Caco-2 (cell line): ENCODE measurements around the gene SSR3. TPM values are rescaled to one million over a fixed set of nuclear protein-coding genes. Genes with fewer than 3 reads are reported as not detected.

Experiments
- BruUV-seq: library from RNA; stranded (reverse); fragments of 400-500 nt; replicated peaks from 2 replicates; lab custom pipeline; 2021; lab: Mats Ljungman, UMichigan
- CTCF ChIA-PET: fragments of 300-600 bp; sonication (Branson Sonifier 250); formaldehyde crosslinking; loops from one replicate; lab custom pipeline; 2022; ENCODE audit warnings: antibody characterized with exemption; lab: Charles Lee
- POLR2A ChIA-PET: fragments of 300-600 bp; sonication (Branson Sonifier 250); formaldehyde crosslinking; loops from one replicate; lab custom pipeline; 2022; ENCODE audit warnings: antibody characterized with exemption; lab: Charles Lee
- DNase-seq, 2 experiments: peaks; one replicate each; pipeline versions ENCODE4 v3.0.0 to v3.0.0-alpha.2; 2020 to 2022
- H3K27me3 ChIP-seq: replicated peaks from 2 replicates; pipeline ENCODE4 v1.6.0; 2011; ENCODE audit warnings: low read length; ENCODE audit not compliant: control insufficient read depth, insufficient read depth
- H3K36me3 ChIP-seq: 2 replicates; pipeline ENCODE4 v1.5.1; 2011; ENCODE audit warnings: low read length; ENCODE audit not compliant: control insufficient read depth, insufficient read depth
- H3K4me1 ChIP-seq: fragments of 250-450 bp; sonication (Bioruptor Pico); 2 replicates; pipeline ENCODE4 v1.5.1; 2020; ENCODE audit warnings: mild to moderate bottlenecking
- H3K4me3 ChIP-seq: 2 replicates; pipeline ENCODE4 v1.5.1; 2011; ENCODE audit warnings: low read depth, mild to moderate bottlenecking, control low read depth, low read length
- H3K9me3 ChIP-seq: fragments of 250-450 bp; sonication (Bioruptor Pico); 2 replicates; pipeline ENCODE4 v1.5.1; 2020; ENCODE audit warnings: mild to moderate bottlenecking, moderate library complexity
- H3K27ac Mint-ChIP-seq: one replicate; pipeline ENCODE4 v1.8.0; 2022; ENCODE audit warnings: mixed read lengths; ENCODE audit not compliant: unreplicated experiment
- H3K27me3 Mint-ChIP-seq: one replicate; pipeline ENCODE4 v1.8.0; 2022; ENCODE audit warnings: mixed read lengths; ENCODE audit not compliant: insufficient read depth, unreplicated experiment
- H3K36me3 Mint-ChIP-seq: one replicate; pipeline ENCODE4 v1.8.0; 2022; ENCODE audit warnings: mild to moderate bottlenecking, mixed read lengths; ENCODE audit not compliant: insufficient read depth, unreplicated experiment
- H3K4me1 Mint-ChIP-seq: one replicate; pipeline ENCODE4 v1.8.0; 2022; ENCODE audit warnings: low read depth, mixed read lengths; ENCODE audit not compliant: unreplicated experiment
- H3K4me3 Mint-ChIP-seq: one replicate; pipeline ENCODE4 v1.8.0; 2022; ENCODE audit warnings: mild to moderate bottlenecking, moderate library complexity, mixed read lengths; ENCODE audit not compliant: unreplicated experiment
- H3K9me3 Mint-ChIP-seq: one replicate; pipeline ENCODE4 v1.8.0; 2022; ENCODE audit warnings: mixed read lengths; ENCODE audit not compliant: unreplicated experiment
- CTCF ChIP-seq, 2 experiments: fragments of 200-600 bp in 1 of 2; IDR thresholded peaks; 1 replicate in 1 of 2; 2 replicates in 1 of 2; pipeline versions ENCODE4 v1.5.1 to v1.8.0; 2011 to 2022; ENCODE audit warnings: antibody characterized with exemption in 1 of 2, control low read depth in 1 of 2, inconsistent platforms in 1 of 2, low read depth in 1 of 2, low read length in 1 of 2, mild to moderate bottlenecking in 1 of 2, moderate library complexity in 1 of 2; ENCODE audit not compliant: insufficient read depth in 1 of 2, severe bottlenecking in 1 of 2, unreplicated experiment in 1 of 2
- intact Hi-C: fragments of 100-400 bp; cut with micrococcal nuclease; formaldehyde crosslinking; loops from one replicate; pipeline ENCODE4 v1.10.0; 2022; ENCODE audit not compliant: unreplicated experiment
- total RNA-seq: library from RNA; stranded (reverse); gene quantifications from 2 replicates; pipeline ENCODE4 v1.2.3, GENCODE V29; 2022

The SSR3 gene
- total RNA-seq, 1 experiment from 2014 or later: 186 TPM

GRCh38 chr3:156586905-156587759 is 32.2 kb upstream of the SSR3 start:
- no TSS peak for BruUV-seq
- Mint-ChIP-seq H3K27ac (no peak overlapping the region), H3K4me1 (no peaks in the 10 kb centered on the region), H3K4me3 (no peak overlapping the region), H3K36me3 (no peaks in the 10 kb centered on the region), H3K9me3 (no peaks in the 10 kb centered on the region), H3K27me3 (peaks cover 4% of the 10 kb centered on the region)
- no peaks in the 10 kb centered on the region for H3K9me3 ChIP-seq
- intact Hi-C loops: no loop called here
- no peak for TF ChIP-seq CTCF (IDR thresholded peaks at IDR 0.05; ENCODE audit: insufficient read depth in 1 of 2, low read depth in 1 of 2, low read length in 1 of 2, severe bottlenecking in 1 of 2, unreplicated experiment in 1 of 2)
- H3K27me3 ChIP-seq: no peaks in the 10 kb centered on the region
- H3K4me1 ChIP-seq: no peaks in the 10 kb centered on the region
- CTCF ChIA-PET: no interaction called here
- H3K4me3 ChIP-seq: no peak overlapping the region
- H3K36me3 ChIP-seq: no peaks in the 10 kb centered on the region
- POLR2A ChIA-PET: no interaction called here
- no peak for DNase-seq

- no peak overlapping the region for H3K4me3 ChIP-seq
- peaks cover 4% of the 10 kb centered on the region for H3K27me3 Mint-ChIP-seq
- H3K36me3 Mint-ChIP-seq: no peaks in the 10 kb centered on the region
- TF ChIP-seq CTCF (IDR thresholded peaks at IDR 0.05; ENCODE audit: insufficient read depth in 1 of 2, low read depth in 1 of 2, low read length in 1 of 2, severe bottlenecking in 1 of 2, unreplicated experiment in 1 of 2): no peak
- POLR2A ChIA-PET: no interaction called here
- no peaks in the 10 kb centered on the region for H3K36me3 ChIP-seq
- no peak for DNase-seq
- no peaks in the 10 kb centered on the region for H3K9me3 Mint-ChIP-seq
- H3K4me3 Mint-ChIP-seq: no peak overlapping the region
- 0 out of 2 replicates have a peak, but pooled peaks cover 4% of the 10 kb centered on the region for H3K4me1 ChIP-seq
- no TSS peak for BruUV-seq
- no peak overlapping the region for H3K27ac Mint-ChIP-seq
- H3K4me1 Mint-ChIP-seq: no peaks in the 10 kb centered on the region
- H3K27me3 ChIP-seq: no peaks in the 10 kb centered on the region
- H3K9me3 ChIP-seq: no peaks in the 10 kb centered on the region
- CTCF ChIA-PET: no interaction called here
- intact Hi-C loops: no loop called here
Observed at GRCh38 chr3:156583469-156583868, 28.6 kb upstream of the SSR3 start.

- H3K36me3 Mint-ChIP-seq: no peaks in the 10 kb centered on the region
- CTCF ChIA-PET: no interaction called here
Observed at GRCh38 chr3:156582532-156583183, 27.7 kb upstream of the SSR3 start.

More at GRCh38 chr3:156582532-156583183, 27.7 kb upstream of the SSR3 start:
- Histone ChIP-seq H3K27me3 (no peaks in the 10 kb centered on the region), H3K9me3 (no peaks in the 10 kb centered on the region), H3K36me3 (no peaks in the 10 kb centered on the region), H3K4me1 (0 out of 2 replicates have a peak, but pooled peaks cover 4% of the 10 kb centered on the region), H3K4me3 (no peak overlapping the region)
- POLR2A ChIA-PET: no interaction called here
- no peak for DNase-seq
- Mint-ChIP-seq H3K27ac (no peak overlapping the region), H3K4me1 (no peaks in the 10 kb centered on the region), H3K9me3 (no peaks in the 10 kb centered on the region), H3K4me3 (no peak overlapping the region), H3K27me3 (peaks cover 4% of the 10 kb centered on the region)
- BruUV-seq: no TSS peak
- TF ChIP-seq CTCF (IDR thresholded peaks at IDR 0.05; ENCODE audit: insufficient read depth in 1 of 2, low read depth in 1 of 2, low read length in 1 of 2, severe bottlenecking in 1 of 2, unreplicated experiment in 1 of 2): no peak
- intact Hi-C loops: no loop called here
